ENCODE measurements around the gene ENO4. TPM values are rescaled to one million over a fixed set of nuclear protein-coding genes. Genes with fewer than 3 reads are reported as not detected.

The ENO4 gene, protein sequence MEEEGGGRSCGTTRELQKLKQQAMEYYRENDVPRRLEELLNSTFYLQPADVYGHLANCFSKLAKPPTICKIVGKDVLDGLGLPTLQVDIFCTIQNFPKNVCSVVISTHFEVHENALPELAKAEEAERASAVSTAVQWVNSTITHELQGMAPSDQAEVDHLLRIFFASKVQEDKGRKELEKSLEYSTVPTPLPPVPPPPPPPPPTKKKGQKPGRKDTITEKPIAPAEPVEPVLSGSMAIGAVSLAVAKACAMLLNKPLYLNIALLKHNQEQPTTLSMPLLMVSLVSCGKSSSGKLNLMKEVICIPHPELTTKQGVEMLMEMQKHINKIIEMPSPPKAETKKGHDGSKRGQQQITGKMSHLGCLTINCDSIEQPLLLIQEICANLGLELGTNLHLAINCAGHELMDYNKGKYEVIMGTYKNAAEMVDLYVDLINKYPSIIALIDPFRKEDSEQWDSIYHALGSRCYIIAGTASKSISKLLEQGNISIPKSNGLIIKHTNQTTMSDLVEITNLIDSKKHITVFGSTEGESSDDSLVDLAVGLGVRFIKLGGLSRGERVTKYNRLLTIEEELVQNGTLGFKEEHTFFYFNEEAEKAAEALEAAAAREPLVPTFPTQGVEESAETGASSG
- polyA plus RNA-seq (2012; ENCODE audit: insufficient read depth, insufficient read length, low read depth), result not detected

DNA sequence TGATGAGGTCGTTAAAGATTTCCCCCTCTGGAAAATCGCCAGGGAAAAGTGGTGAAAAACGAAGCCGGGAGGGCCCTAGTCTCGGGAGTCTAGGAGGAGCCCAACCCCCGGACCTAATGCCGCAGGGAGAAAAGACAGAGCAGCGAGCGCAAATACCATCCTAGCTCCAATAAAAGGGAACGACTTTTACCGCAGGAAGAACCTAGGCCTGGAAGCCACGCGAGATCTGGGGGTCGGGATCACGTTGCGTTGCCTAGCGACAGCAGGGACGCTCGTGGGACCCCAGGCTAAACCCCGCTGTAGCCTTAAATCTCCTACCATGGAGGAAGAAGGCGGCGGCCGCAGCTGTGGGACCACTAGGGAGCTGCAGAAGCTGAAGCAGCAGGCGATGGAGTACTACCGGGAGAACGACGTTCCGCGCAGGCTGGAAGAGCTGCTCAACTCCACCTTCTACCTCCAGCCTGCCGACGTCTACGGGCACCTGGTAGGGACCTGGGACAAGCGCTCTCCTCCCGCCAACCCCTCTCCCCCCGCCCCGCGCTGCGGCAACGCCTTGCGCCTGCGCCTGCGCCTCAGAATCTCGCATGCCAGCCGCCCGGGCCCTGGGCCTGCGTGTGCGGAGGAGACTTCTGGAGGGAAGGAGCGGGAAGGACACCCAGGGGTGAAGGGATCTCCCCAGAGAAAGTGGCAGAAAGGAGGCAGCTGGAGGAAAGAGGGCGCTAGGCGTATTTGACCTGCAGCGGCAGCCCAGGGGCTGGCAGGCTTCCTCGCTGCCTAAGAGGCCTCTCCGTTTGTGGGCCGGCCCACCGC is at the start of gene ENO4:
ENO4 (plus strand) TSS at position 252 of the 810 bp plus-strand sequence; CDS start at position 320, 68 bp downstream.
- no peaks in the 10 kb centered on the region for H3K4me1 ChIP-seq
- TF ChIP-seq, protein P1, sequence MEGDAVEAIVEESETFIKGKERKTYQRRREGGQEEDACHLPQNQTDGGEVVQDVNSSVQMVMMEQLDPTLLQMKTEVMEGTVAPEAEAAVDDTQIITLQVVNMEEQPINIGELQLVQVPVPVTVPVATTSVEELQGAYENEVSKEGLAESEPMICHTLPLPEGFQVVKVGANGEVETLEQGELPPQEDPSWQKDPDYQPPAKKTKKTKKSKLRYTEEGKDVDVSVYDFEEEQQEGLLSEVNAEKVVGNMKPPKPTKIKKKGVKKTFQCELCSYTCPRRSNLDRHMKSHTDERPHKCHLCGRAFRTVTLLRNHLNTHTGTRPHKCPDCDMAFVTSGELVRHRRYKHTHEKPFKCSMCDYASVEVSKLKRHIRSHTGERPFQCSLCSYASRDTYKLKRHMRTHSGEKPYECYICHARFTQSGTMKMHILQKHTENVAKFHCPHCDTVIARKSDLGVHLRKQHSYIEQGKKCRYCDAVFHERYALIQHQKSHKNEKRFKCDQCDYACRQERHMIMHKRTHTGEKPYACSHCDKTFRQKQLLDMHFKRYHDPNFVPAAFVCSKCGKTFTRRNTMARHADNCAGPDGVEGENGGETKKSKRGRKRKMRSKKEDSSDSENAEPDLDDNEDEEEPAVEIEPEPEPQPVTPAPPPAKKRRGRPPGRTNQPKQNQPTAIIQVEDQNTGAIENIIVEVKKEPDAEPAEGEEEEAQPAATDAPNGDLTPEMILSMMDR (IDR thresholded peaks at IDR 0.05; ENCODE audit: low read depth, low read length), result no peak
- peaks cover 30% of the 10 kb centered on the region for H3K27me3 ChIP-seq
- DNase-seq, result peak; percentile 62
- H3K9me3 ChIP-seq, result no peaks in the 10 kb centered on the region
- no peaks in the 10 kb centered on the region for H3K36me3 ChIP-seq
- peak within 1 kb of the TSS; percentile 51 for H3K4me3 ChIP-seq (ENCODE audit: low read depth, low read length)

DNA sequence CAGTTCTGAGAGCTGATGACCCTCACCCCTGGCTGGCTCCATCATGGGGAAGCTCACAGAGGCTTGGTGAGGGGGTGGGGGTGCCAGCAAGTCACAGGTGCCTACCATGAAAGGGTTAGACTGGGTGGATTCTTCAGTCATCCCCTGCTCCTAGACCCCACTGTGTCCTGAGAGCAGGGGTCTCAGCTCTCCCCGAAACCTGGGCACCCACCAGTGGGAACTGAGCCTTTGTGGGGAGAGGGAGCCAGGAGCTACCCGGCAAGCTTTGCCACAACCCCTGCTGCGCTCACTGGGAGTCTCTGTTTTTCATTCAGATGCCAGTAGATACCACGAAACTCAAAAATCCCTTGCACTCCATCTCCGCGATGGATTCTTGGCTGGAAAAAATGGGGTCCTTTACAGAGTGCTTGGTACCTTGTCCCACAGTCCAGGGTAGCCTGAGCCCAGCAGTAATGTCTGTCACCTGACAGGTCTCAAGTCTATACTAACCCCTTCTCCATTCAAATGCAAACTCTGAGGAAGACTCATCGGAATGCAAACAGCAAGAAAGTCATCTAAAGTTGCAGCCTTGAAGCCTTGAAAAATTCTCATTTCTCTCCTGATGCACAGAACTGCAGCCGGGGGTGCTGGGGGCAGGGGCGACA is 48.9 kb upstream of the ENO4 start:
- no peak for DNase-seq
- TF ChIP-seq, protein P1 (IDR thresholded peaks at IDR 0.05; ENCODE audit: low read depth, low read length), result no peak
- no peaks in the 10 kb centered on the region for H3K36me3 ChIP-seq
- 0 out of 2 replicates have a peak, but pooled peaks cover 3% of the 10 kb centered on the region for H3K27me3 ChIP-seq
- no peaks in the 10 kb centered on the region for H3K4me1 ChIP-seq
- H3K9me3 ChIP-seq, result no peaks in the 10 kb centered on the region
- H3K4me3 ChIP-seq (ENCODE audit: low read depth, low read length), result no peak overlapping the region

DNA sequence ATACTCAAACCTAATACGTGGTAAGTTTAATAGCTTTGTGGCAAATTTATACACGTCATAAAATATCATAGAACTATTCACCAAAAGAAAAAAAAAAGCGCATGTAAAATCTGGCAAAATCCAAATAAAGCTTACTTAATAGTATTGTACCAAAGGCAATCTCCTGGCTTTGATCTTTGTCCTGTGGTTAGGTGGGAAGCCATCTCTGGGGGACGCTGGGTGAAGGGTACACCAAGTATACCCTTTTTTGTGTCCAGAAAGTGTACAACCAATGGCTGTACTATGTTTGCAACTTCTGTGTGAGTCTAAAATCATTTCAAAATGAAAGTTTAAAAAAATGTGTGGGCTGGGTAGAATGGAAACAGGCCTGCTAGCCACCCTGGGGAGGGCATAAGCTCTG is 47.6 kb upstream of the ENO4 start:
- DNase-seq, result no peak
- Histone ChIP-seq H3K36me3 (no peaks in the 10 kb centered on the region), H3K9me3 (no peaks in the 10 kb centered on the region), H3K4me3 (ENCODE audit: low read depth, low read length) (no peak overlapping the region), H3K27me3 (0 out of 2 replicates have a peak, but pooled peaks cover under 1% of the 10 kb centered on the region), H3K4me1 (no peaks in the 10 kb centered on the region)
- TF ChIP-seq, protein P1 (IDR thresholded peaks at IDR 0.05; ENCODE audit: low read depth, low read length), result no peak

DNA sequence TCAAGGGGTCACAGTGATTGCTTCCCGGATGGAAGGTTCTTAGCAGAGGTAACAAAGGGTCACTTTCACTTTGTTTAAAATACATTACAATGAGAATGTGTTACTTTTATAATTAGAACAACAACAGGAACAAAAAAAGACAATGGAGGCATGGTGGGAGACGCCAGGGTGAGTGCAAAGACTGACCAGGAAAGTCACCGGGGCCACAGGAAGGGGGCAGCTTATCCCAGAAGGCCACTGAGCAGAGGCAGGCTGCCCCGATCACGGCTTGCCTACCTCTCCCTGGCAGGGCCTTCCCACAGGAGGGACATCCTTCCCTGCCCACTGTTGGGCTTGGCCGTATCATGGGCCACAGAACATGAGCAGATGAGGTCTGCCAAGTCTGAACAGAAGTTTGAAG is 46.8 kb upstream of the ENO4 start:
- no peak for DNase-seq
- no peaks in the 10 kb centered on the region for H3K4me1 ChIP-seq
- H3K36me3 ChIP-seq, result no peaks in the 10 kb centered on the region
- H3K27me3 ChIP-seq, result no peaks in the 10 kb centered on the region
- TF ChIP-seq, protein P1 (IDR thresholded peaks at IDR 0.05; ENCODE audit: low read depth, low read length), result no peak
- H3K4me3 ChIP-seq (ENCODE audit: low read depth, low read length), result no peak overlapping the region
- no peaks in the 10 kb centered on the region for H3K9me3 ChIP-seq

DNA sequence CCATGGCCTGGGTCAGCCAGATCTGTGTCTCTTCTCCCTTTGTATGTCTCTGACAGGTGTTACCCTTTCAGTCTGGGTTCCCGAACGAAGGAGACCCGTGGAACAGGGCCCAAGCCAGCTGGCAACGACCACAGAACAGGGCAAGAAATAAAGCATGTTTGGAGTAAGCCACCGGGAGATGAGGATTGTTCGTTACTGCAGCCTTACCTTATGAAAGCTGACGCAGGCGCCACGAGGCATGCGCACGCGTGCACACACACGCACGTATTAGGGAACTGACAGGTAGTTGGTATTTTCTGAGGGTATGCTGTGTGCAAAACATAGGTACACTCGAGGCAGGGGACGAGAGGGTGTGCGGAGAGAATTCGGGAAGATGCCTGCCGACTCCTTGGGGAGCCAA is 46.4 kb upstream of the ENO4 start:
- no peaks in the 10 kb centered on the region for H3K4me1 ChIP-seq
- no peak overlapping the region for H3K4me3 ChIP-seq (ENCODE audit: low read depth, low read length)
- no peaks in the 10 kb centered on the region for H3K27me3 ChIP-seq
- DNase-seq, result no peak
- TF ChIP-seq, protein P1 (IDR thresholded peaks at IDR 0.05; ENCODE audit: low read depth, low read length), result no peak
- H3K36me3 ChIP-seq, result no peaks in the 10 kb centered on the region
- no peaks in the 10 kb centered on the region for H3K9me3 ChIP-seq

Data from BE2C (cell line).